Peyer's patch (tissue), 4 donors: ENCODE results near the gene KCNMA1. TPM values are rescaled to one million over a fixed set of nuclear protein-coding genes. Genes with fewer than 3 reads are reported as not detected.
A peak's percentile ranks its signal among the peaks of the same experiment; 100 is the strongest.

Experiments used
- DNase-seq, 3 donors: peaks; one replicate each; pipeline ENCODE4 v3.0.0-alpha.2; 2017 to 2019
- H3K27ac ChIP-seq, 4 donors: fragments of 200-600 bp; sonication (generic); one replicate each; pipeline ENCODE4 v1.5.1; 2016 to 2019
- H3K27me3 ChIP-seq, 2 donors: fragments of 200-600 bp; sonication (generic); one replicate each; pipeline ENCODE4 v1.5.1; 2019
- H3K36me3 ChIP-seq, 3 donors: fragments of 200-600 bp; sonication (generic); one replicate each; pipeline ENCODE4 v1.5.1; 2016 to 2019
- H3K4me1 ChIP-seq, 4 donors: fragments of 200-600 bp; sonication (generic); one replicate each; pipeline ENCODE4 v1.5.1; 2016 to 2019
- H3K4me3 ChIP-seq, 4 donors: fragments of 200-600 bp; sonication (generic); 1 replicate in 3 of 4; 2 replicates in 1 of 4; pipeline ENCODE4 v1.5.1; 2016 to 2019; ENCODE audit warnings: mild to moderate bottlenecking in 1 of 4
- H3K9me3 ChIP-seq, 4 donors: fragments of 200-600 bp; sonication (generic); one replicate each; pipeline ENCODE4 v1.5.1; 2016 to 2019; ENCODE audit warnings: mild to moderate bottlenecking in 1 of 4
- POLR2A ChIP-seq, 2 donors: fragments of 450-650 bp; IDR thresholded peaks; one replicate each; pipeline ENCODE4 v1.5.1; 2017; ENCODE audit warnings: antibody characterized with exemption in 2 of 2, mild to moderate bottlenecking in 2 of 2, moderate library complexity in 2 of 2
- total RNA-seq, 4 donors: library from RNA; depleted of rRNA; stranded (reverse); fragments of >200 nt; gene quantifications; one replicate each; pipeline ENCODE4 v1.1.0, GENCODE V29; 2016
- TF ChIP-seq, protein P1 (sequence below), 6 experiments: fragments of 450-650 bp in 4 of 6; fragments of 200-600 bp in 2 of 6; sonication (generic) in 1 of 6; IDR thresholded peaks; one replicate each; pipeline ENCODE4 v1.5.1; 2017 to 2019; ENCODE audit warnings: antibody characterized with exemption in 6 of 6, mild to moderate bottlenecking in 3 of 6, moderate library complexity in 1 of 6

KCNMA1 gene
- total RNA-seq, 4 donors from 2014 or later, result 17.8 to 29.1 (median 23.9) TPM

GRCh38 chr10:77422491-77423338 lies 214.9 kb downstream of the KCNMA1 start:
- Histone ChIP-seq H3K4me3 (no peak overlapping the region), H3K27ac (peak overlapping the region in 1 of 4 donors; percentile 17), H3K4me1 (peaks cover 0 to under 1% (median 0%) of the 10 kb centered on the region in 4 donors), H3K27me3 (no peaks in the 10 kb centered on the region), H3K36me3 (no peaks in the 10 kb centered on the region), H3K9me3 (no peaks in the 10 kb centered on the region)
- DNase-seq, result no peak
- TF ChIP-seq POLR2A (IDR thresholded peaks at IDR 0.05), result no peak
- TF ChIP-seq, protein P1, sequence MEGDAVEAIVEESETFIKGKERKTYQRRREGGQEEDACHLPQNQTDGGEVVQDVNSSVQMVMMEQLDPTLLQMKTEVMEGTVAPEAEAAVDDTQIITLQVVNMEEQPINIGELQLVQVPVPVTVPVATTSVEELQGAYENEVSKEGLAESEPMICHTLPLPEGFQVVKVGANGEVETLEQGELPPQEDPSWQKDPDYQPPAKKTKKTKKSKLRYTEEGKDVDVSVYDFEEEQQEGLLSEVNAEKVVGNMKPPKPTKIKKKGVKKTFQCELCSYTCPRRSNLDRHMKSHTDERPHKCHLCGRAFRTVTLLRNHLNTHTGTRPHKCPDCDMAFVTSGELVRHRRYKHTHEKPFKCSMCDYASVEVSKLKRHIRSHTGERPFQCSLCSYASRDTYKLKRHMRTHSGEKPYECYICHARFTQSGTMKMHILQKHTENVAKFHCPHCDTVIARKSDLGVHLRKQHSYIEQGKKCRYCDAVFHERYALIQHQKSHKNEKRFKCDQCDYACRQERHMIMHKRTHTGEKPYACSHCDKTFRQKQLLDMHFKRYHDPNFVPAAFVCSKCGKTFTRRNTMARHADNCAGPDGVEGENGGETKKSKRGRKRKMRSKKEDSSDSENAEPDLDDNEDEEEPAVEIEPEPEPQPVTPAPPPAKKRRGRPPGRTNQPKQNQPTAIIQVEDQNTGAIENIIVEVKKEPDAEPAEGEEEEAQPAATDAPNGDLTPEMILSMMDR (IDR thresholded peaks at IDR 0.05), result no peak

GRCh38 chr10:77421591-77421990 lies 216.0 kb downstream of the KCNMA1 start:
- Histone ChIP-seq H3K36me3 (no peaks in the 10 kb centered on the region), H3K9me3 (no peaks in the 10 kb centered on the region), H3K4me1 (peaks cover 0 to 3% (median 0%) of the 10 kb centered on the region in 4 donors), H3K27me3 (no peaks in the 10 kb centered on the region), H3K4me3 (no peak overlapping the region), H3K27ac (no peak overlapping the region)
- DNase-seq, result no peak
- TF ChIP-seq, protein P1 (IDR thresholded peaks at IDR 0.05), result no peak
- TF ChIP-seq POLR2A (IDR thresholded peaks at IDR 0.05), result no peak

DNA sequence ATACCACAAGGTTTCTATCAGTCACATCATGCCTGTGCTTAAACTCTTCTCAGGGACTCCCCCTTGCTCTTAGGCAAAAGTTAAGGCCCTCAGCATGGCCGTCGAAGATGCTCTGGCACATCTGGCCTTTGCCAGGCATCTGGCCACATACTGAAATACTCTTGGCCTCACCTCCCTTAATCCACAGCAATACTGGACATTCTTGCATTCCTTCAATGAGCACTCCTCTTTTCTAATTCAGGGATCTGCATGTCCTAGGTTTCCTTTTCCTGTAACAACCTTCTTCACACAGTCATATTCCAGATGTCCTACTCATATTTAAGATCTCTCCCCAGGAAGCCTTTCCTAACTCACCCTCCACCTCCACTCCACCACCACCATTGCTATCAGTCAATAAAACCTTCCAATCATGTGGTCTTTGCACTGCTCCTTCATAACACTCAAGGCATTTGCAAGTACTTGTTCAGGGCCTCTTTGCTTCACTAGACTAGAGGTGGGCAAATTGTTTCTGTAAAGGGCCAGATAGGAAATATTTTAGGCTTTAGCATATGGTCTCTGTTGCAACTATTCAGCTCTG lies 216.6 kb downstream of the KCNMA1 start:
- TF ChIP-seq, protein P1 (IDR thresholded peaks at IDR 0.05), result no peak
- no peak for TF ChIP-seq POLR2A (IDR thresholded peaks at IDR 0.05)
- Histone ChIP-seq H3K9me3 (no peaks in the 10 kb centered on the region), H3K27ac (no peak overlapping the region), H3K27me3 (no peaks in the 10 kb centered on the region), H3K4me1 (peaks cover 0 to 3% (median 0%) of the 10 kb centered on the region in 4 donors), H3K4me3 (no peak overlapping the region), H3K36me3 (no peaks in the 10 kb centered on the region)
- DNase-seq, result no peak

- peak overlapping the region in 1 of 4 donors; percentile 25 for H3K27ac ChIP-seq
- TF ChIP-seq, protein P1 (IDR thresholded peaks at IDR 0.05), result no peak
- no peak for TF ChIP-seq POLR2A (IDR thresholded peaks at IDR 0.05)
- H3K27me3 ChIP-seq, result no peaks in the 10 kb centered on the region
- H3K4me1 ChIP-seq, result peaks cover 0 to 3% (median 0%) of the 10 kb centered on the region in 4 donors
- no peak for DNase-seq
- H3K9me3 ChIP-seq, result no peaks in the 10 kb centered on the region
- H3K4me3 ChIP-seq, result no peak overlapping the region
- H3K36me3 ChIP-seq, result no peaks in the 10 kb centered on the region
Measured at GRCh38 chr10:77419979-77420378, 217.6 kb downstream of the KCNMA1 start.

DNA sequence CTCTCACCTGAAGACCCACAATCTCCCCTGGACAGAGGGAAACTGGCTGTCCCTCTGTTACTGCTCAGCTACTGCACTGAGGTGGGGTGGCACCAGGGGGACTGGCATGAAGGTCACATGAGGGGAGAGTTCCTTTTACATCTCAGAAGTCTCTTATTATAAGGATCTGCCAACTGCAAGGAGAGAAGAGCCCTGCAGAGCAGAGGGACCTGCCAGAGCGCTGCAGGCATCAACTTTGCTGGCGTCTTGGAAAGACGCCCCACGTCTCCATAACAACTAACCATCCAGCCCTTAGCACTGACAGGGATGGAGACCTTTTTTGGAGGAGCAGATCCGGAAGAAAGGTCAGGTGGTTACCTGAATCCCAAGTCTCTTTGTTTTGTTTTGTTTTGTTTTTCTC lies 218.6 kb downstream of the KCNMA1 start:
- H3K27me3 ChIP-seq, result no peaks in the 10 kb centered on the region
- peak overlapping the region in 1 of 4 donors; percentile 16 for H3K27ac ChIP-seq
- peaks cover 0 to 3% (median 0%) of the 10 kb centered on the region in 4 donors for H3K4me1 ChIP-seq
- no peaks in the 10 kb centered on the region for H3K9me3 ChIP-seq
- no peak overlapping the region for H3K4me3 ChIP-seq
- H3K36me3 ChIP-seq, result no peaks in the 10 kb centered on the region
- TF ChIP-seq, protein P1 (IDR thresholded peaks at IDR 0.05), result no peak
- TF ChIP-seq POLR2A (IDR thresholded peaks at IDR 0.05), result no peak
- DNase-seq, result no peak
